HepG2 (cell line): ENCODE results near the gene RPL4. TPM values are rescaled to one million over a fixed set of nuclear protein-coding genes. Genes with fewer than 3 reads are reported as not detected.

Experiments
- ATAC-seq: fragments of 200-7000 bp; cut with Tn5 transposase; 3 replicates; pipeline ENCODE4 v1.9.1; 2020; ENCODE audit warnings: mild to moderate bottlenecking, moderate library complexity
- BruUV-seq: library from RNA; stranded (reverse); fragments of 400-500 nt; replicated peaks from 2 replicates; lab custom pipeline; 2021; lab: Mats Ljungman, UMichigan
- CTCF ChIA-PET: fragments of 300-600 bp; formaldehyde crosslinking; extraction: SDS; loops from one replicate; lab custom pipeline; 2021; ENCODE audit warnings: low total read pairs, inconsistent platforms, low intra/inter-chr PET ratio; lab: Yijun Ruan, JAX
- POLR2A ChIA-PET: fragments of 350-600 bp; sonication (Branson Sonifier 250); formaldehyde crosslinking; loops from one replicate; lab custom pipeline; 2020; ENCODE audit warnings: antibody characterized with exemption, inconsistent platforms; lab: Yijun Ruan, JAX
- DNase-seq: peaks from one replicate; pipeline ENCODE4 v3.0.0-alpha.2; 2015; ENCODE audit warnings: low spot score
- FAIRE-seq: peaks from 3 replicates; lab custom pipeline; 2011; peaks lifted over from hg19 to GRCh38; lab: Jason Lieb, UNC
- H2AFZ ChIP-seq: one replicate; pipeline ENCODE4 v1.6.1; 2011; ENCODE audit warnings: low read length, inconsistent platforms
- H3K27ac ChIP-seq: fragments of 300-600 bp; 3 replicates; pipeline ENCODE4 v1.8.0; 2011; ENCODE audit warnings: mixed run types, mild to moderate bottlenecking, mixed read lengths, low read length, inconsistent platforms; ENCODE audit not compliant: insufficient read depth; ENCODE audit errors: extremely low read length
- H3K27me3 ChIP-seq, 2 experiments: fragments of 200-600 bp in 1 of 2; 2 replicates in 1 of 2; 3 replicates in 1 of 2; pipeline versions ENCODE4 v1.6.0 to v1.8.0; 2011; ENCODE audit warnings: low read length in 2 of 2, mild to moderate bottlenecking in 2 of 2, moderate library complexity in 2 of 2, inconsistent platforms in 1 of 2; ENCODE audit not compliant: insufficient read depth in 2 of 2, control insufficient read depth in 1 of 2
- H3K36me3 ChIP-seq, 2 experiments: fragments of 200-600 bp in 1 of 2; replicated peaks in 1 of 2; 2 replicates in 1 of 2; 3 replicates in 1 of 2; pipeline versions ENCODE4 v1.5.1 to v1.8.0; 2011; ENCODE audit warnings: low read length in 2 of 2, inconsistent platforms in 1 of 2; ENCODE audit not compliant: insufficient read depth in 2 of 2, control insufficient read depth in 1 of 2
- H3K4me1 ChIP-seq: 2 replicates; pipeline ENCODE4 v1.5.1; 2012; ENCODE audit warnings: low read length, inconsistent platforms; ENCODE audit not compliant: insufficient read depth
- H3K4me2 ChIP-seq: 2 replicates; pipeline ENCODE4 v1.6.0; 2011; ENCODE audit warnings: low read depth, low read length, inconsistent platforms
- H3K4me3 ChIP-seq, 3 experiments: fragments of 200-600 bp in 1 of 3; sonication (generic), shearing (Covaris generic) in 1 of 3; replicated peaks in 1 of 3; 2 replicates each; pipeline ENCODE4 v1.5.1; 2011 to 2016; ENCODE audit warnings: low read length in 3 of 3, inconsistent platforms in 2 of 3, low read depth in 2 of 3, mild to moderate bottlenecking in 2 of 3, control low read depth in 1 of 3, mixed read lengths in 1 of 3; ENCODE audit not compliant: insufficient read depth in 1 of 3
- H3K79me2 ChIP-seq: one replicate; pipeline ENCODE4 v1.6.1; 2011; ENCODE audit warnings: low read length, inconsistent platforms; ENCODE audit not compliant: insufficient read depth
- H3K9ac ChIP-seq: 2 replicates; pipeline ENCODE4 v1.6.0; 2011; ENCODE audit warnings: mild to moderate bottlenecking, low read depth, low read length, inconsistent platforms; ENCODE audit not compliant: insufficient read depth
- H3K9me3 ChIP-seq: 2 replicates; pipeline ENCODE4 v1.5.1; 2012; ENCODE audit warnings: mild to moderate bottlenecking, low read length
- H4K20me1 ChIP-seq: 2 replicates; pipeline ENCODE4 v1.6.0; 2011; ENCODE audit warnings: inconsistent platforms, mild to moderate bottlenecking, low read length, moderate library complexity; ENCODE audit not compliant: insufficient read depth
- MXI1 ChIP-seq: IDR thresholded peaks from 3 replicates; pipeline ENCODE4 v1.6.1; 2012; ENCODE audit warnings: low read depth, low read length, inconsistent platforms, borderline replicate concordance
- RBM22 ChIP-seq: fragments of 200-400 bp; formaldehyde crosslinking; optimal IDR thresholded peaks from 2 replicates; pipeline ENCODE3; 2017; ENCODE audit warnings: mild to moderate bottlenecking, low read length, moderate library complexity
- SP1 ChIP-seq, 2 experiments: fragments of 450-650 bp in 1 of 2; sonication (generic) in 1 of 2; formaldehyde crosslinking in 1 of 2; IDR thresholded peaks; 2 replicates each; pipeline versions ENCODE4 v1.4.0 to v1.6.1; 2016 to 2020; ENCODE audit warnings: missing genetic modification reagents in 1 of 2
- U2AF1 ChIP-seq: fragments of 200-400 bp; formaldehyde crosslinking; optimal IDR thresholded peaks from 2 replicates; pipeline ENCODE3; 2017; ENCODE audit warnings: mild to moderate bottlenecking, low read depth, low read length
- WIZ ChIP-seq: sonication (generic); formaldehyde crosslinking; IDR thresholded peaks from 2 replicates; pipeline ENCODE4 v1.5.1; 2020; ENCODE audit warnings: mild to moderate bottlenecking, missing genetic modification reagents
- ZNF124 ChIP-seq: sonication (generic); formaldehyde crosslinking; IDR thresholded peaks from 2 replicates; pipeline ENCODE4 v1.4.0; 2020; ENCODE audit warnings: missing genetic modification reagents
- ZNF639 ChIP-seq: conservative IDR thresholded peaks from 2 replicates; pipeline ENCODE4 v1.6.1; 2018; ENCODE audit warnings: missing genetic modification reagents
- ZNF746 ChIP-seq: sonication (generic); formaldehyde crosslinking; IDR thresholded peaks from 2 replicates; pipeline ENCODE4 v1.8.0; 2022; ENCODE audit warnings: mild to moderate bottlenecking, missing genetic modification reagents
- WGBS: methylation state at CpG from one replicate; pipeline ENCODE4 v1.1.6; 2017; ENCODE audit warnings: low lambda C conversion rate; 5-methylcytosine and 5-hydroxymethylcytosine counted together
- in situ Hi-C: cut with HindIII; loops from 2 replicates; pipeline ENCODE4 v1.10.0; 2017; ENCODE audit warnings: low pct_unique_long_range_greater_than_20kb; ENCODE audit not compliant: extremely low pct_ligation_motif_present
- intact Hi-C: fragments of 100-400 bp; cut with micrococcal nuclease; formaldehyde crosslinking; loops from one replicate; pipeline ENCODE4 v1.10.0; 2022; ENCODE audit not compliant: unreplicated experiment
- polyA plus RNA-seq, 8 experiments: library from polyadenylated mRNA; depleted of rRNA in 3 of 8; stranded (reverse) in 7 of 8; unstranded in 1 of 8; fragments of >200 nt; fragmentation: Illumina TruSeq in 4 of 8; extraction: Trizol in 4 of 8; gene quantifications; 2 replicates each; pipeline versions ENCODE4 v1.2.1 to v1.2.3, GENCODE V29; 2011 to 2016; ENCODE audit warnings: low read depth in 4 of 8, missing spikeins in 1 of 8, mixed read lengths in 1 of 8; ENCODE audit not compliant: insufficient read depth in 1 of 8
- total RNA-seq, 5 experiments: library from RNA; depleted of rRNA; stranded (reverse); fragments of >200 nt; fragmentation: Illumina TruSeq; extraction: Trizol; gene quantifications; 2 replicates each; pipeline ENCODE4 v1.2.3, GENCODE V29; 2016; ENCODE audit warnings: low read depth in 1 of 5
- TF ChIP-seq, protein P1 (sequence below): IDR thresholded peaks from 2 replicates; pipeline ENCODE4 v1.6.1; 2016; ENCODE audit warnings: missing genetic modification reagents, missing compliant biosample characterization

The RPL4 gene
- total and polyA plus RNA-seq, 2 of the 13 experiments (the other 11 are each of a cell fraction or from before 2014, with no cell fraction given), result 3,630 to 3,960 TPM

DNA sequence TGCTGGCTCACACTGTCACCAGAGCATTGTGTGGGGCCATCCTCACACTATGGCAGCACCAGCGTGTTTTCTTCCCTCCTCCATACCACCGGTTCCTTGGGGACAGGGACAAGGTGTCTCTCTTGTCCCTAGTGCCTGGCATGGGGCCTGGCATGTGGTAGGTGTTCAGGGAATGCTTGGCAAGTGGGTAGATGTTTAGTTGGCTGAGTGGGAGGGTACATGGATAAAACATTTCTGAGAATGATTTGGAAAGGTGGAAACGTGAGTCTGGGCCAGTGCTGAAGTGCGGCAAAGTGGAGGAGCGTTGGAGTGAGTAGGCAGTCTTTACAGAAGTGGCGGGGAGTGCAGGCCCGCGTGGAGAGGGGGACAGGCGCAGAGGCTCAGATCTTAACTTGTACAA, 22.1 kb downstream of the RPL4 start:
- Histone ChIP-seq H3K9me3 (no peaks in the 10 kb centered on the region), H3K4me1 (no peaks in the 10 kb centered on the region), H3K9ac (no peak overlapping the region), H3K79me2 (no peaks in the 10 kb centered on the region), H3K27me3 (no peaks in the 10 kb centered on the region), H3K36me3 (peaks cover 21 to 52% of the 10 kb centered on the region in 2 experiments), H3K4me2 (no peak overlapping the region), H4K20me1 (no peaks in the 10 kb centered on the region), H3K4me3 (no peak overlapping the region), H3K27ac (no peak overlapping the region), H2AFZ (no peak overlapping the region)
- in situ Hi-C loops, result loop anchor here (25.0 kb wide), 1 partner anchor 95 kb away; the partner anchor contains the start of gene MAP2K1
- no peak for TF ChIP-seq MXI1
- TF ChIP-seq ZNF746 (CRISPR knock-in tag), result no peak
- TF ChIP-seq U2AF1, result no peak
- no peak for TF ChIP-seq ZNF639 (CRISPR knock-in tag)
- no peak for TF ChIP-seq WIZ (CRISPR knock-in tag)
- no peak for TF ChIP-seq ZNF124 (CRISPR knock-in tag)
- TF ChIP-seq RBM22, result peak; percentile 16
- TF ChIP-seq, protein P1, sequence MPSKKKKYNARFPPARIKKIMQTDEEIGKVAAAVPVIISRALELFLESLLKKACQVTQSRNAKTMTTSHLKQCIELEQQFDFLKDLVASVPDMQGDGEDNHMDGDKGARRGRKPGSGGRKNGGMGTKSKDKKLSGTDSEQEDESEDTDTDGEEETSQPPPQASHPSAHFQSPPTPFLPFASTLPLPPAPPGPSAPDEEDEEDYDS (CRISPR knock-in tag), result no peak
- TF ChIP-seq SP1 (IDR thresholded peaks at IDR 0.05), result no peak
- TF ChIP-seq SP1 (CRISPR knock-in tag; IDR thresholded peaks at IDR 0.05), result no peak
- ATAC-seq (no peak), DNase-seq (no peak), FAIRE-seq (no peak)
- 97% methylated on average over 9 of the region's 9 CpGs for WGBS
- intact Hi-C loops, result no loop called here
- CTCF ChIA-PET, result no interaction called here
- no TSS peak for BruUV-seq
- POLR2A ChIA-PET, result no interaction called here
